Gastrocnemius medialis (tissue), 4 donors: ENCODE results near the gene MYBPH. TPM values are rescaled to one million over a fixed set of nuclear protein-coding genes. Genes with fewer than 3 reads are reported as not detected.

Source experiments
- ATAC-seq, 2 donors: fragments of 150-250 bp; one replicate each; pipeline ENCODE4 v1.9.1; 2016
- DNase-seq, 2 donors: peaks; one replicate each; pipeline ENCODE4 v3.0.0-alpha.2; 2019
- H3K27ac ChIP-seq, 4 donors: fragments of 200-600 bp; sonication (generic); 1 replicate in 1 of 4; 2 replicates in 3 of 4; pipeline ENCODE4 v1.5.1; 2016 to 2018; ENCODE audit warnings: mild to moderate bottlenecking in 2 of 4, moderate library complexity in 1 of 4
- H3K27me3 ChIP-seq, 3 donors: fragments of 200-600 bp; sonication (generic) in 2 of 3; 1 replicate in 1 of 3; 2 replicates in 2 of 3; pipeline versions ENCODE4 v1.5.1 to v1.6.0; 2016 to 2019; ENCODE audit warnings: mild to moderate bottlenecking in 1 of 3, moderate library complexity in 1 of 3
- H3K36me3 ChIP-seq, 2 donors: fragments of 200-600 bp; sonication (generic) in 1 of 2; one replicate each; pipeline ENCODE4 v1.5.1; 2017 to 2018
- H3K4me1 ChIP-seq, 2 donors: fragments of 200-600 bp; sonication (generic) in 1 of 2; one replicate each; pipeline ENCODE4 v1.5.1; 2016 to 2017; ENCODE audit warnings: mild to moderate bottlenecking in 2 of 2
- H3K4me3 ChIP-seq, 4 donors: fragments of 200-600 bp; sonication (generic) in 3 of 4; 1 replicate in 1 of 4; 2 replicates in 3 of 4; pipeline ENCODE4 v1.5.1; 2016 to 2019; ENCODE audit warnings: mild to moderate bottlenecking in 2 of 4
- H3K9me3 ChIP-seq, 3 donors: fragments of 200-600 bp; sonication (generic) in 2 of 3; 1 replicate in 1 of 3; 2 replicates in 2 of 3; pipeline ENCODE4 v1.5.1; 2016 to 2019
- CTCF ChIP-seq, 5 experiments: fragments of 450-650 bp in 3 of 5; fragments of 200-600 bp in 2 of 5; sonication (generic) in 2 of 5; IDR thresholded peaks in 4 of 5; conservative IDR thresholded peaks in 1 of 5; 1 replicate in 4 of 5; 2 replicates in 1 of 5; pipeline ENCODE4 v1.5.1; 2016 to 2019; ENCODE audit warnings: antibody characterized with exemption in 5 of 5, mild to moderate bottlenecking in 3 of 5, moderate library complexity in 3 of 5
- POLR2A ChIP-seq, 2 donors: fragments of 450-650 bp; IDR thresholded peaks; one replicate each; pipeline ENCODE4 v1.6.1; 2017; ENCODE audit warnings: antibody characterized with exemption in 2 of 2, mild to moderate bottlenecking in 2 of 2, moderate library complexity in 2 of 2
- in situ Hi-C, 4 donors: fragments of 200-750 bp; cut with MboI; loops; one replicate each; pipeline versions ENCODE4 v1.15.0 to v1.8.0; 2017; ENCODE audit warnings: low sequenced_read_pairs in 4 of 4
- intact Hi-C: fragments of 100-400 bp; cut with DNase I; formaldehyde crosslinking; loops from one replicate; pipeline ENCODE4 v1.15.1; 2023; ENCODE audit warnings: low total_unique reads
- total RNA-seq, 4 donors: library from RNA; depleted of rRNA; stranded (reverse); fragments of >200 nt; gene quantifications; one replicate each; pipeline versions ENCODE4 v1.1.0 to v1.2.3, GENCODE V29; 2016

Gene MYBPH
- total RNA-seq, 4 donors from 2014 or later = 7.4 to 260 (median 45.5) TPM

- DNase-seq (no peak), ATAC-seq (no peak)
- no peak for TF ChIP-seq POLR2A (IDR thresholded peaks at IDR 0.05)
- TF ChIP-seq CTCF (IDR thresholded peaks at IDR 0.05 in 4 of 5, conservative IDR thresholded peaks at IDR 0.05 in 1 of 5) = no peak
- no peaks in the 10 kb centered on the region for H3K36me3 ChIP-seq
- peaks cover 28 to 52% of the 10 kb centered on the region in 2 donors for H3K4me1 ChIP-seq
- H3K27me3 ChIP-seq = no peaks in the 10 kb centered on the region
- peak overlapping the region; percentile 38 to 88 (median 64) for H3K27ac ChIP-seq
- intact Hi-C loops = no loop called here
- H3K4me3 ChIP-seq = no peak overlapping the region
- H3K9me3 ChIP-seq = no peaks in the 10 kb centered on the region
- in situ Hi-C loops = loop anchor here in 1 of 4 donors (10.0 kb wide), 1 partner anchor 143 kb away; no protein-coding TSS in a partner anchor
Measured at GRCh38 chr1:203178083-203178482, 2.5 kb upstream of the MYBPH start.

- in situ Hi-C loops = loop anchor here in 1 of 4 donors (10.0 kb wide), 1 partner anchor 143 kb away; no protein-coding TSS in a partner anchor
- Histone ChIP-seq H3K27ac (peak overlapping the region; percentile 38 to 88 (median 64)), H3K9me3 (no peaks in the 10 kb centered on the region), H3K27me3 (no peaks in the 10 kb centered on the region), H3K4me1 (peaks cover 32 to 57% of the 10 kb centered on the region in 2 donors), H3K4me3 (no peak overlapping the region), H3K36me3 (no peaks in the 10 kb centered on the region)
- DNase-seq (peak; percentile 87 to 93), ATAC-seq (peak; percentile 61 to 75)
- intact Hi-C loops = no loop called here
- TF ChIP-seq POLR2A (IDR thresholded peaks at IDR 0.05) (peak in 1 of 2 donors; percentile 46), CTCF (IDR thresholded peaks at IDR 0.05 in 4 of 5, conservative IDR thresholded peaks at IDR 0.05 in 1 of 5) (no peak)
Measured at GRCh38 chr1:203177470-203178039, 1.9 kb upstream of the MYBPH start.

GRCh38 chr1:203177036-203177405 is 1.4 kb upstream of the MYBPH start:
- no peak for DNase-seq
- ATAC-seq = no peak
- TF ChIP-seq POLR2A (IDR thresholded peaks at IDR 0.05) = no peak
- no peak for TF ChIP-seq CTCF (IDR thresholded peaks at IDR 0.05 in 4 of 5, conservative IDR thresholded peaks at IDR 0.05 in 1 of 5)
- in situ Hi-C loops (loop anchor here in 1 of 4 donors (10.0 kb wide), 1 partner anchor 142 kb away; no protein-coding TSS in a partner anchor), intact Hi-C loops (no loop called here)
- Histone ChIP-seq H3K27ac (peak overlapping the region in 3 of 4 donors; percentile 51 to 88 (median 77)), H3K4me1 (peaks cover 35 to 62% of the 10 kb centered on the region in 2 donors), H3K27me3 (no peaks in the 10 kb centered on the region), H3K4me3 (no peak overlapping the region), H3K36me3 (no peaks in the 10 kb centered on the region), H3K9me3 (no peaks in the 10 kb centered on the region)

GRCh38 chr1:203176273-203177035 is 828 bp upstream of the MYBPH start:
- Histone ChIP-seq H3K36me3 (no peaks in the 10 kb centered on the region), H3K9me3 (no peaks in the 10 kb centered on the region), H3K4me3 (no peak overlapping the region), H3K27ac (peak overlapping the region in 3 of 4 donors; percentile 77 to 92 (median 88)), H3K27me3 (no peaks in the 10 kb centered on the region), H3K4me1 (peaks cover 35 to 62% of the 10 kb centered on the region in 2 donors)
- TF ChIP-seq POLR2A (IDR thresholded peaks at IDR 0.05) (no peak), CTCF (IDR thresholded peaks at IDR 0.05 in 4 of 5, conservative IDR thresholded peaks at IDR 0.05 in 1 of 5) (no peak)
- intact Hi-C loops (no loop called here), in situ Hi-C loops (loop anchor here in 1 of 4 donors (10.0 kb wide), 1 partner anchor 142 kb away; no protein-coding TSS in a partner anchor)
- DNase-seq (no peak), ATAC-seq (no peak)
